ENCODE results near the gene PBOV1. TPM values are rescaled to one million over a fixed set of nuclear protein-coding genes. Genes with fewer than 3 reads are reported as not detected.

PBOV1 gene
- total RNA-seq = not detected

GRCh38 chr6:138218449-138218848 lies at the start of gene PBOV1:
Gene PBOV1 (minus strand): TSS chr6:138218491. CDS start chr6:138218395, 96 bp downstream.
- DNase-seq (ENCODE audit: low spot score) = no peak

GRCh38 chr6:138266095-138266494 lies 47.8 kb upstream of the PBOV1 start:
- no peak for DNase-seq (ENCODE audit: low spot score)

DNA sequence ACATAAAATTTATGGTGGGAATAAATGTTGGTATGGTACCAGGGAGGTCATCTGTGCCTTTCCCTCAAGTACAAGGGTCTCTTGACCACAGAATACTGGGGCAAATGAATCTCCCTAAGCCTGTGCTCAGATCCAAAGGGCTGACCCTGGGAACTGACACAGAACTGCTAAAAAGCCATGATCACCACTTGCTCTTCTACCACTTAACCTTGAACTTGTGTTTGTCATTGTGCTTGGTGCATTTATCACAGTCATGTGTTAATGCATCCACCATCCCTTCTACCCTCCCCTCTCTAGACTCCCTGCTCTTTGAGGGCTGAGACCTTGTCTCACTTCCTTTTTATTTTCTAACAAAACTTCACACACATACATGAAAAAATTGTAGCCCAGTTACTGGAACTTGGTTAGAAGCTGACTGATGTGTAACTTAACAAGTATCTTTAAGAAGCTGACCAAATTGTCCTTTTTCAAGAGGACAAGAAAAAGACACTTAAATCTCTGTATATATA lies 46.1 kb upstream of the PBOV1 start:
- DNase-seq (ENCODE audit: low spot score) = no peak

DNA sequence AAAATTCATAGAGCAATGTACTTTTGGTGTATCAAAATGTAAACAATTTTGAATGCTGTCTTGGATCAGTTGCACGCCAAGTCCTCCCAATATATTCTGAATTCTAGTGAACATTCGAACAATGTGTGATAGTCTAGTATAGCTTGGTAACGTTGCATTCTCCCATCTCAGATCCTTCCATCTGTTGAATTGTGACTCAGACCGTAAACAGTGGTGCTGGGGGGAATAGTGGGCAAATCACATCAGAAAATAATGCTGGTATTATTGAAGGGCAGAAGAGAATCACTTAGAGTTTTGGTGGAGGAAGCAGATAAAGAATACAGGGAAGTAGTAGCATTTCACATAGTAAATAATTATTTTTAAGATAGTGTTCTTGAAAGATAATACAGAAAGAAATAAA lies 45.7 kb upstream of the PBOV1 start:
- no peak for DNase-seq (ENCODE audit: low spot score)

- DNase-seq (ENCODE audit: low spot score) = no peak
These were observed 43.0 kb upstream of the PBOV1 start for GRCh38 chr6:138261116-138261780.

DNA sequence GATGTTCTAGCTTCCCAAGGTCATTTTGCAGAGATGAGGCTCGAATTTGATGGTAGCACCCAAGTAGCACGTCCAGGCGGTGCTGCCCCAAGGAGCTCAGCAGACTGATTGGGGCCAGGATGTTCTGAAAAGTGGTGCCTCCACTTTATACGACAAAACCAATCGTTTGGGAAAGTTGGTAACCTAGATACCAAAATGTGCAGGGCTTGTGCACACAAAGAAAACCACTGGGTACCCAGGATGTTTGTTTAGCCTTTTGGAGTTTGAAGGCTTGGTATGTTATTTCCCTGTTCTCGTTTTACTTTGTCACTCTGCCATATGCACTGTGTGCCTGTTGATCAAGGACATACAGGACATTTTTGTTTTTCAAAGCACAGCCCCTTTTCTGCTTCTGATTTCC lies 40.7 kb upstream of the PBOV1 start:
- DNase-seq (ENCODE audit: low spot score) = no peak

- no peak for DNase-seq (ENCODE audit: low spot score)
These were observed 39.9 kb upstream of the PBOV1 start for GRCh38 chr6:138258197-138258596.

DNA sequence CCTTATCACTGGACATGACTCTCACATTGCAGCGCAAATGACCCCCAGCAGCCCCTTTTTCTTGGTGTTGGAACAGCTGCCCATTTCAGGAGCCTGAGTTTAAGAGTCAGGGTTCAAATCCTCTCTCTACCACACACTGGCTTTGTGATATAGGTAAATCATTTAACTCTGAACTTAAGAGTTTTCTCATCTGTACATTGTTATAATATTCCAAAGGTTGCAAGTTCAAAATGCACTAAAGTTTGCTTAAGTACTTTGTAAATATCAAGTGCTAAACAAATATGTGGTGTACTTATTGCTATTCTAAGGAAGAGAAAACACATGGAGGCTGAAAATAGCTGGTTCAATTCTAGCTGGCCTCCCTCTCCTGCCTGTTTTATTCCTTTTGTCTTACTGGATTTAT lies 39.3 kb upstream of the PBOV1 start:
- DNase-seq (ENCODE audit: low spot score) = no peak

DNA sequence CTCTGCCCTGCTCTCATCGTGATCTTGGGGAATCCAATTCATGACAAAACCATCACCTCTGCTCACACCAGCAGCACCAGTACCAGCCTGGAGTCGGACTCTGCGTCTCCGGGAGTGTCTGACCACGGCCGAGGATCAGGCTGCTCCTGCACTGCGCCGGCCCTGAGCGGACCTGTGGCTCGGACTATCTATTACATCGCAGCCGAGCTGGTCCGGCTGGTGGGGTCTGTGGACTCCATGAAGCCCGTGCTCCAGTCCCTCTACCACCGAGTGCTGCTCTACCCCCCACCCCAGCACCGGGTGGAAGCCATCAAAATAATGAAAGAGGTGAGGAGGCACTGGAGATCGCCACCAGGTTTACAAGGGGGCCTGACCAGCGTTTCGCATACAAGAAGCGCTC lies 37.2 kb upstream of the PBOV1 start:
- DNase-seq (ENCODE audit: low spot score) = no peak

DNA sequence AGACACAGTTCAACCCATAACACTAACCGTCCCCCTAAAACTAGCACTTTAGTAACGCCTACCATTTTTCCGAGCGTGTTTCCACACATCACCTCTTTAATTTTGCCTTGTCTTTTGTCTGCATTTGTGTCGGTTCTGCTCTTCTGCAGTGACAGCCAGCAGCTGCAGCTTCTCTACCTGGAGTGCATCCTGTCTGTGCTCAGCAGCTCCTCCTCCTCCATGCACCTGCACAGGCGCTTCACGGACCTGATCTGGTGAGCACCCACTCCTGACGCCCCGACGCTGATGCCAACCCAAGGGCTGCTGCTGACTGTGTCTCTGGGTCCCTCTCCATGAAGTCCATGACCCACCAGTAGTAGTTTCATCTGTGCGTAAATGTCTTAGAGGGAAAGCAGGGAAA lies 35.4 kb upstream of the PBOV1 start:
- no peak for DNase-seq (ENCODE audit: low spot score)

- peak; percentile 66 for DNase-seq (ENCODE audit: low spot score)
These were observed 32.4 kb upstream of the PBOV1 start for GRCh38 chr6:138250513-138251247.

- DNase-seq (ENCODE audit: low spot score) = no peak
These were observed 31.8 kb upstream of the PBOV1 start for GRCh38 chr6:138250053-138250452.

DNA sequence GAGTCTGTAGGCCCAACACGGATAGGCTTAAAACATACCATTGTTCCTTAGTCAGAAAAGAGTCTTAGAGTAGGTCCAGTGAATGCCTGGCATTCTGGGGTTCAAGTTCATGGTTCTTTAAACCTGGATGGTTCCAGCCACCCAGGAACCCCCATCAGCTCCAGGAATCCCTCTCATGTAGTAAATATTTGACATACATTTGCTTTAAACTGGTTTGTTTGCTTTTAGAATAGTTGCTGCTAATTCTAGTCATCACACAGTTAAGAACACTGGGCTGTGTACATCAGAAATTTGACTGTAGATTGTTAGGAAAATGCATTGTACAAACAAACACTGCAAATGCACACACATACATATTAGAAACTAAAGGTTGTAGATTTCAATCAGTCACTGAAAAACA lies 30.6 kb upstream of the PBOV1 start:
- no peak for DNase-seq (ENCODE audit: low spot score)

DNA sequence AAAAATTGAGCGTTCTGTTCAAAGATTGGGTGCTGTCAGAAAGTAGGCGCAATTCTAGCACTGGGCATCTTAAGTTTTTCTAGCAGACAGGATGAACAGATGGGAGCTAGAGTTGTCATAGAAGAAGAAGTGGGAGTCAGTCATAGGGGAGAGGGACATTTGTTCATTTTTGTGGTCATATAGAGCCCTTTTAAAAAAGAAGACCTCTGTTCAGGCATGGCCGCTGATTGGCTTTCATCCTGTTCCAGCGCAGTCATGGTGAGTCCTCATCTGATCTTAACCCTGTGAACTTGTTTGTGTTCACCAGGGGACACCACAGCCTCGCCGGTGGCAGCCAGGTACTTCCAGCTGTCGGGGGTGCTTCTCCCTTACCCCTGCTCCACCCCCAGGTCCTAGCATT lies 29.7 kb upstream of the PBOV1 start:
- no peak for DNase-seq (ENCODE audit: low spot score)

DNA sequence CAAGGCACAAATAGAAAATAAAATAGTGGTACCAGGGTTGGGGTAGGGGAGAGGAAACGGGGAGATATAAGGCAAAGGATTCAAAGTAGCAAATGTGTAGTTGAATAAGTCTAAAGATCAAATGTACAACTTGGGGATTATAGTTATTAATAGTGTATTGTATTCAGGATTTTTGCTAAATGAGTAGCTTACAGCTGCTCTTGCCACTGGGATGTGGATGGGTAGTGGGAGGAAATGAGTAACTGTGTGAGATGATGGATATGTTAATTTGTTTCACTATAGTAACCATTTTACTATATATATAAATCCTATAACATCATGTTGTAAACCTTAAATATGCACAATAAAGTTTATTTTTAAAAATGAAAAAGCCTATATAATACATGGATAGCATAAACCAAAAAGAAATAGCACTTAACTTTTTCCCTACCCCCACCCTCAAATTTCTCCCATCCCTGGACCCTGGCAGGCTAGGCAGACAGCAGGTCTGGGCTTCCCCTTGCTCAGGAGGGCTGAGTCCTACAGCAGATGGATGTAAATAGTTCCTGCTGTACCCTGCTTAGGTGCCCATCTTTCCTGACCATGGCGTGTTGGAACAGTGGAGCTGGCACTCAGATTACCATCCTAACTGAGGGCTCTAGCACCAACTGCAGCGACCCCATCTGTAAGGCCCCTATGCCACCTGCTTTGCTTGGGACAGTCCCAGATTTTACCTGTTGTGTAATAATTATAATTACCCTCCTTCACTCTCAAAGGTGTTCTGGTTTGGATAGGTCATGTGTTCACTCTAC lies 28.6 kb upstream of the PBOV1 start:
- DNase-seq (ENCODE audit: low spot score) = no peak

DNA sequence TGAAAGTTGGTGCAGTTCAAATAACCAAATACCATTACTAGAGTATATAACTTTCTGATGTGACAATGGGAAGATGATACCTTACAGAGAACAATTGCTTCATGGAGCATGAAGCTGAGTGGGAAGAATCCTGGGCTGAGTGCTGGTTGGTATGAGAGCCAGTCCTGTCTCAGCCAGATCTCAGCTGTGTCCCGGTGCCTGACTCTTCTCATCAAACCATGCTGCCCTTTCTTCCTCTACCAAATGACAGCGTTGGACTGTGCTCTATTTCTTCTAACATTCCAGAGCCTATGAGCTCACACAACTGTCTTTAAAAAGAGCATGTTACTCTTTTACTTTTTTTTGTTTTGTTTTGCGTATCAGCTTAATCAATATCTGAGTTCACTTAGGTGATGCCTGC lies 27.5 kb upstream of the PBOV1 start:
- DNase-seq (ENCODE audit: low spot score) = no peak

DNA sequence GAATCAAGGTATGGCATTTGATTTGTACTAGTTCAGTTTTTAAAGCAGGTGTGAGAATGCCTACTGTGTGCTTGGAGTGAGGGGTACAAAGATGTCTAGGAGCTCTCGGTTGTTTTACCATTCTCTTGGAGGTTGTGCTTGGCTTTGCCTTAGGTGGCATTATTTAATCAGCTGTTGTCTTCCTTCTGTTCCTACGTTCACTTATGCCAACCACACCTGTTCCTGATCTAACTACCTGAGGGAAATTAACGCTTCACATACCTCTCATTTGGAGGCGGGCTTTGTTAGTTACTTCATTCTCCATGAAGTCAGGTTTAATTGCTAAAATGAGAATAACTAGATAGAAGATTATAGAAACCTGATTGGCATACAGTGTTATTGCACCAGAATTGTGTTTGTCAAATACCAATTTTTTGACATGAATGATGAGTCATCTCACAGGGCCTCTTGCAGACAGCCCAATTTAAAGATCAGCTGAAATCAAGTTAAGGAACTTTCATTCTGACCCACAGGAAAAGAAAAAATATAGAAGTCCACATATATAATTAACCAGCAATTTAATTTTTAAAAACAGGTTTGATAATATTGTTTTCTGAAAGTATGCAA lies 24.8 kb upstream of the PBOV1 start:
- no peak for DNase-seq (ENCODE audit: low spot score)

DNA sequence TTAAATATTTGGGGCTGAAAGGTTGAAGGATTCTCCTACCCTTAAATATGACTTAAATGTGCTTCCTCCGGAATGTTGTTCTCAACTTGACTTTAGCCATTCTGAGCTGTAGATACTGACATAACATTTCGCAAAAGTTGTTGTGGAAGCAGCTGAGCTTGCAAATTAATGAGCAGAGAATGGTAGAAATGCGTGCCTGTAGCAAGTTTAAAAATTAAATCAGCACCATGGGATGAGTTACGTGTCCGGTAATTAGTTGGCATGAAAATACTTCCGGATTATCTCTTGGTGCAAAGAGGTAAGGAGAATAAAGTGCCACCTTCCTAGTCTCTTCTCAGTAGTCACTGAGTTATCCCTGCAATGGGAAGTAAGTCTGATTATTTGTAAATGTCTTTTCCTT lies 23.6 kb upstream of the PBOV1 start:
- no peak for DNase-seq (ENCODE audit: low spot score)

- no peak for DNase-seq (ENCODE audit: low spot score)
These were observed 23.1 kb upstream of the PBOV1 start for GRCh38 chr6:138241381-138241780.

DNA sequence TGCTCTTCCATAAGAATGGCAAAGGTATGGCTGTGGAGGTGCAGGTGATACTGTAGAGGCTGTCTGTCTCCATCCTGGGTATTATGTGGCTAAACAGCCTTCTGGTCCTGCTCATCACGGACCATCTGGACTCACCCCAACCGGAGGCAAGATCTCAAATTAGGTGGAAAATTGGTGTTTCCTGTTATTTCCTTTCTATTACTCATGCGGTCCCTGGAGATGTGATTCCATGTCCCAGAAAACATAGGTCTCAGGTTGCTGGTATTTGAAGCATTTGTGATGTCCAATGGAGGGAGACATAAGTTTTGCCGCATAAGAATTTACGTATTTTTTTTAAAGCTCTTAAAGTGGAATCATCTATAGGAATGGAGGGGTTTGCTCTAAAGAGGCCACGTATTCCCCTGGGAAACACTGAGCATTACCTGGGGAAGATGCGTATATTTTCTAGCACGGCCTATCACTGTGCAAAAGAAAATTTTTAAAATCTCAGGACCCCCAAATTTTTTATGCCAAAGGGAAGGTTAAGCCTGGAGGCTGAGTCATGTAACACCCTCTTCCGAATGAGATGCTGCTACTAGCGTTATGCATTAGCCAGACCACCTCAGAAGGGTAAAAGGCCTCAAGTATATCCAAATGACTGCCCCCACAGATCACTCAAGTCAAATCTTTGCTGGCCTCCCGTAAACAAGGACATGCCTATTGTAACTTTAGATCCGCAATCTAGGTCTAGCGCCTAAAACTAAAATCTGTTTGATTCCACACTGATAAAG lies 22.4 kb upstream of the PBOV1 start:
- no peak for DNase-seq (ENCODE audit: low spot score)

DNA sequence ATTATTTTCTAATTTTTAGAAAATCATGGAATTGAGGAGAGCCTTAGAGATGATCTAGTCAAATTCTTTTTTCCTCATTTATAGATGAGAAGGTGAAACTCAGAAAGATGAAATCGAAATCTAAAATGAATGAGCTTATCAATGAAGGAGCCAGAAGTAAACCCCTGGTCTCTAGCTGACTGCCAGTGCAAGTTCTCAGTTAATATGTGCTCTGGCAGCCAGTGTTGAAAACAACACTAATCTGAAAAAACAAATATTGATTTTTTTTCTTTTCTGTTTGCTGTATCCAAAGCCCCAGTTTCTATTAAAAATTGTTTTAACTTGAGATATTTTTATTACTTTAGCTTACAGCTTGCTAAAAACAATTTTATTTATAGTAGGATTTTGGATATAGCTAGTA lies 21.5 kb upstream of the PBOV1 start:
- no peak for DNase-seq (ENCODE audit: low spot score)
